ENCODE data around the gene DRP2. TPM values are rescaled to one million over a fixed set of nuclear protein-coding genes. Genes with fewer than 3 reads are reported as not detected.

DRP2 gene
- total and polyA plus RNA-seq, 4 donors, result under 0.01 to 0.23 TPM; not detected in 2

- TF ChIP-seq ATF3 (IDR thresholded peaks at IDR 0.05) (no peak), HNF4G (IDR thresholded peaks at IDR 0.05) (no peak), YY1 (IDR thresholded peaks at IDR 0.05) (no peak), ZBTB33 (IDR thresholded peaks at IDR 0.05) (no peak), FOXA1 (IDR thresholded peaks at IDR 0.05) (no peak), SP1 (IDR thresholded peaks at IDR 0.05) (no peak)
Measured at GRCh38 chrX:101208152-101208905, 11.3 kb upstream of the DRP2 start (continued).

DNA sequence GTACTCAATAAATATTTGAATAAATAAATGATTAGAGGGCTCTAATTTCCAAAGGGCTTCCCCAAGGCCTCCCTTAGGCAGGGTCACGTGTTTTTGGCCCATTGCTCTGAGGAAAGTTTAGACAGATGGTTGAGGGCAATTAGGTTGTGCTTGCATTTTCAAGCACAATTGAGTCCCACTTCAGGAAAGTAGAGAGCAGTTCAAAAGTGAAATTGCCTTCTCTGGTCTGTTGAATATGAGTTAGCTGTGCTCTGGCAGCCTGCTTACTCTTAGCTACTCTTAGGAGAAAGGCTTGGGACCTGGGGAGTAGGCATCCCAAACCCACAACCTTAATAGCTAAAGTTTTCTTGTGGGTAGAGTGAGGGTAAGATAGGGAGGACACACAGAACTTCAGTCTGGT is 9.0 kb upstream of the DRP2 start:
- TF ChIP-seq CTCF (IDR thresholded peaks at IDR 0.05; ENCODE audit: low read depth, low read length, missing input control), result no peak
- TF ChIP-seq TAF1 (conservative IDR thresholded peaks at IDR 0.05), result no peak
- TF ChIP-seq EGR1 (IDR thresholded peaks at IDR 0.05; ENCODE audit: low read depth in 2 of 2), result no peak
- TF ChIP-seq, protein P1, sequence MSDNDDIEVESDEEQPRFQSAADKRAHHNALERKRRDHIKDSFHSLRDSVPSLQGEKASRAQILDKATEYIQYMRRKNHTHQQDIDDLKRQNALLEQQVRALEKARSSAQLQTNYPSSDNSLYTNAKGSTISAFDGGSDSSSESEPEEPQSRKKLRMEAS (IDR thresholded peaks at IDR 0.05), result no peak
- no peak for TF ChIP-seq FOXA1 (IDR thresholded peaks at IDR 0.05)
- no peak for TF ChIP-seq NR2F2 (IDR thresholded peaks at IDR 0.05)
- no peak for TF ChIP-seq REST (IDR thresholded peaks at IDR 0.05)
- TF ChIP-seq GABPA (IDR thresholded peaks at IDR 0.05 in 1 of 2, conservative IDR thresholded peaks at IDR 0.05 in 1 of 2), result no peak
- TF ChIP-seq YY1 (IDR thresholded peaks at IDR 0.05), result no peak
- Histone ChIP-seq H3K9ac (ENCODE audit: low read depth in 1 of 2, low read length in 2 of 2) (no peak overlapping the region), H3K4me3 (ENCODE audit: low read depth in 1 of 3, low read length in 3 of 3) (no peak overlapping the region), H3K4me1 (ENCODE audit: control insufficient read depth in 4 of 4, insufficient read depth in 4 of 4, low read length in 3 of 4) (no peaks in the 10 kb centered on the region), H3K9me3 (ENCODE audit: control insufficient read depth in 4 of 4, low read length in 3 of 4) (no peaks in the 10 kb centered on the region), H3K27ac (ENCODE audit: low read depth in 1 of 2, low read length in 2 of 2) (no peak overlapping the region), H3K36me3 (ENCODE audit: control insufficient read depth in 4 of 4, insufficient read depth in 3 of 4, low read depth in 1 of 4, low read length in 3 of 4) (no peaks in the 10 kb centered on the region), H3K27me3 (ENCODE audit: control insufficient read depth in 4 of 4, insufficient read depth in 4 of 4, low read length in 3 of 4) (peaks cover 0 to 2% (median 0%) of the 10 kb centered on the region in 4 donors)
- DNase-seq (ENCODE audit: low spot score), result no peak
- WGBS, result 85% methylated on average over 1 of the region's 1 CpG
